Fibroblast of lung (primary cell): Measurements from ENCODE around the gene CYSTM1. TPM values are rescaled to one million over a fixed set of nuclear protein-coding genes. Genes with fewer than 3 reads are reported as not detected.

ENCODE experiments used
- DNase-seq, 2 donors: peaks; one replicate each; pipeline versions ENCODE4 v3.0.0 to v3.0.0-alpha.2; 2010; ENCODE audit warnings: low read depth in 2 of 2
- H2AFZ ChIP-seq: 2 replicates; pipeline ENCODE4 v1.5.1; 2012; ENCODE audit warnings: low read length, control low read depth, inconsistent platforms
- H3K27ac ChIP-seq: 2 replicates; pipeline ENCODE4 v1.5.1; 2011; ENCODE audit warnings: low read length, control low read depth; ENCODE audit not compliant: insufficient read depth
- H3K27me3 ChIP-seq: 2 replicates; pipeline ENCODE4 v1.5.1; 2011; ENCODE audit warnings: mild to moderate bottlenecking, low read length; ENCODE audit not compliant: control insufficient read depth, insufficient read depth
- H3K36me3 ChIP-seq: 2 replicates; pipeline ENCODE4 v1.5.1; 2011; ENCODE audit warnings: low read length; ENCODE audit not compliant: control insufficient read depth, insufficient read depth
- H3K4me1 ChIP-seq: 2 replicates; pipeline ENCODE4 v1.5.1; 2011; ENCODE audit warnings: low read length; ENCODE audit not compliant: control insufficient read depth, insufficient read depth; ENCODE audit errors: extremely low read depth
- H3K4me2 ChIP-seq: 2 replicates; pipeline ENCODE4 v1.5.1; 2011; ENCODE audit warnings: low read length, control low read depth; ENCODE audit not compliant: insufficient read depth; ENCODE audit errors: extremely low read depth
- H3K4me3 ChIP-seq, 4 experiments: fragments of 200-600 bp in 1 of 4; sonication (generic) in 1 of 4; replicated peaks in 1 of 4; 2 replicates each; pipeline ENCODE4 v1.5.1; 2011 to 2016; ENCODE audit warnings: low read length in 4 of 4, low read depth in 3 of 4, mild to moderate bottlenecking in 3 of 4, control low read depth in 2 of 4, inconsistent platforms in 1 of 4, mixed read lengths in 1 of 4; ENCODE audit not compliant: insufficient read depth in 1 of 4; ENCODE audit errors: control extremely low read depth in 1 of 4
- H3K79me2 ChIP-seq: 2 replicates; pipeline ENCODE4 v1.5.1; 2012; ENCODE audit warnings: mild to moderate bottlenecking, low read length, inconsistent platforms; ENCODE audit not compliant: control insufficient read depth, insufficient read depth
- H3K9ac ChIP-seq: 2 replicates; pipeline ENCODE4 v1.5.1; 2011; ENCODE audit warnings: mild to moderate bottlenecking, low read length, control low read depth; ENCODE audit not compliant: insufficient read depth
- H3K9me3 ChIP-seq: 2 replicates; pipeline ENCODE4 v1.5.1; 2012; ENCODE audit warnings: low read depth, low read length; ENCODE audit not compliant: control insufficient read depth, insufficient read depth
- H4K20me1 ChIP-seq: 2 replicates; pipeline ENCODE4 v1.5.1; 2011; ENCODE audit warnings: low read length; ENCODE audit not compliant: control insufficient read depth, insufficient read depth; ENCODE audit errors: extremely low read depth
- EZH2 ChIP-seq: IDR thresholded peaks from 2 replicates; pipeline ENCODE4 v1.5.1; 2012; ENCODE audit warnings: low read length, control low read depth, mild to moderate bottlenecking; ENCODE audit errors: missing control alignments
- polyA plus RNA-seq, 2 donors: library from polyadenylated mRNA; depleted of rRNA in 1 of 2; stranded (reverse) in 1 of 2; unstranded in 1 of 2; fragments of >200 nt; gene quantifications; 2 replicates each; pipeline ENCODE4 v1.2.1, GENCODE V29; 2011 to 2012; ENCODE audit warnings: missing spikeins in 1 of 2
- total RNA-seq: library from RNA; depleted of rRNA; stranded (reverse); fragments of >200 nt; gene quantifications from 2 replicates; pipeline ENCODE4 v1.2.1, GENCODE V29; 2014
- TF ChIP-seq, protein P1 (sequence below), 2 donors: IDR thresholded peaks in 1 of 2; conservative IDR thresholded peaks in 1 of 2; 1 replicate in 1 of 2; 2 replicates in 1 of 2; pipeline ENCODE4 v1.5.1; 2011 to 2012; ENCODE audit warnings: low read length in 2 of 2, control low read depth in 1 of 2, inconsistent platforms in 1 of 2, low read depth in 1 of 2, mild to moderate bottlenecking in 1 of 2

Gene CYSTM1
- total and polyA plus RNA-seq, 2 donors (not counting 1 experiment from before 2014, with no cell fraction given) = 24.3 to 35.8 TPM

DNA sequence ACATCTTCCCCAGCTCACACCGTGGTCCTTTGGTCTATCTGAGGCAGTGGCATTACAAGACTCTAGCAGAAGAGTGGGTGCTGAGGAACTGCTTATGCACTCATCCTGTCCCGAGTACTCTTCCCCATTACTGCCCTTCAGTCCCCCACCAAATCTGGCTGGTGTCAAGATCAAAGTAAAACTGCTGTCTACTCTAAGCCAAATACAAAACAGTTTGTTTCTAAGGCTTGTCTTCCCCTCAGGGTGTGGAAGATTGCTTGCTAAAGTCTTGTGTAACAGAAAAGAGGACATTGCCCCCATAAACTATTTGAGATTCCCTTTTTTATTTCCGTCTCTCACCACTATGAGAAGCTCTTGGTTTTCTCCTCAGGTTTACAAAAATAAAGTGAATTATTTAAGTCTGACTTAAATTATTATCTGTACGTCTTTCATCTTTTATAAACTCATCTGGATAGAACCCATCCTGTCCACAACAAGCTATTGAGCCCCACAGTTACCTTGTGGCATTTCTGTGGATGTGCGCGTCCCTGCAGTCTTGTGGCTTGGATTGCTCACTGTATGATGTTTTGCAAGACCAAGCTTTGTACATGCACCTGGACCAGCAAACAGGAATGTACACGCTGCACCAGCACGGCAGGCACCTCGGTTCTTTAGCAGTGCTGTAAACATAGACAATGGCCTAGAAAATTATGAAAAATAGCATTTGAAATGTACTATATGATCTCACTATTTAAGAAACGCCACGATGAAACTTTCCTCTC, 61.0 kb downstream of the CYSTM1 start:
- no peak overlapping the region for H3K9ac ChIP-seq
- H3K4me2 ChIP-seq = no peak overlapping the region
- H3K4me1 ChIP-seq = peaks cover 4% of the 10 kb centered on the region
- no peaks in the 10 kb centered on the region for H3K9me3 ChIP-seq
- H3K36me3 ChIP-seq = no peaks in the 10 kb centered on the region
- DNase-seq = no peak
- H4K20me1 ChIP-seq = no peaks in the 10 kb centered on the region
- no peak for TF ChIP-seq EZH2
- TF ChIP-seq, protein P1, sequence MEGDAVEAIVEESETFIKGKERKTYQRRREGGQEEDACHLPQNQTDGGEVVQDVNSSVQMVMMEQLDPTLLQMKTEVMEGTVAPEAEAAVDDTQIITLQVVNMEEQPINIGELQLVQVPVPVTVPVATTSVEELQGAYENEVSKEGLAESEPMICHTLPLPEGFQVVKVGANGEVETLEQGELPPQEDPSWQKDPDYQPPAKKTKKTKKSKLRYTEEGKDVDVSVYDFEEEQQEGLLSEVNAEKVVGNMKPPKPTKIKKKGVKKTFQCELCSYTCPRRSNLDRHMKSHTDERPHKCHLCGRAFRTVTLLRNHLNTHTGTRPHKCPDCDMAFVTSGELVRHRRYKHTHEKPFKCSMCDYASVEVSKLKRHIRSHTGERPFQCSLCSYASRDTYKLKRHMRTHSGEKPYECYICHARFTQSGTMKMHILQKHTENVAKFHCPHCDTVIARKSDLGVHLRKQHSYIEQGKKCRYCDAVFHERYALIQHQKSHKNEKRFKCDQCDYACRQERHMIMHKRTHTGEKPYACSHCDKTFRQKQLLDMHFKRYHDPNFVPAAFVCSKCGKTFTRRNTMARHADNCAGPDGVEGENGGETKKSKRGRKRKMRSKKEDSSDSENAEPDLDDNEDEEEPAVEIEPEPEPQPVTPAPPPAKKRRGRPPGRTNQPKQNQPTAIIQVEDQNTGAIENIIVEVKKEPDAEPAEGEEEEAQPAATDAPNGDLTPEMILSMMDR (conservative IDR thresholded peaks at IDR 0.05 in 1 of 2, IDR thresholded peaks at IDR 0.05 in 1 of 2; ENCODE audit: low read depth in 1 of 2, low read length in 2 of 2) = no peak
- no peaks in the 10 kb centered on the region for H3K27me3 ChIP-seq
- no peaks in the 10 kb centered on the region for H3K79me2 ChIP-seq
- H3K4me3 ChIP-seq = no peak overlapping the region
- no peak overlapping the region for H2AFZ ChIP-seq
- no peak overlapping the region for H3K27ac ChIP-seq

DNA sequence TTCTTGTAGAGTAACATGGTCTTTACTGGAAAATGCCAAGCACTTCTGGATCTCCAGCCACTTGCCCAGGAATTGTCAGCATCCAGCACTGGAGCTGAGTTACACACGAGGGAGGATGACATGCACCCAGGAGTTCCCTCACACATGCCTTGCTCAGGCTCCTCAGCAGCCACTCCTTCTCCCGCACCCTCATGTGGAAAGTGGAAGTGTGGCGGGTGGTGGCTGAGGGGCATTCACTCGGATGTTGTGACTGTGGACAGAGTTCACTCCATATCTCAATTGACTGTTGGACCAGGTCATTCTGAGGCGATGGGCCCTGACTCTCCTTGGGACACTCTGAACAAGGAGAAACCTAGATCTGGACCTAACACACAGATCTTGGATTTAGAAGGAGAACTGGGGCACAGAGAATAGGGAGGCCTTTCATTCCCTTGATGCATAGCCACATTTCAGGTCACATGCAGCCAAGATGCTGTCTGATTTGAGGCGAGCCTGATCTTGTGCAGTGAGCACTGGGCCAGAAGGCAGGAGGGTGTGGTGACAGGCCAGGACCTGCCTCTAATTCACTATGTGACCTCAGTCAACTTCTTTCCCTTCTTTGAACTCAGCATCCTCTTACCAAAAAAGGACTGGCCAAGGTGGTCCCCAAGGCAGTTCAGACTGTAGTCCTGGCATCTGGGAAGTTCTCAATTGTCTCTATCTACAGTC, 62.1 kb downstream of the CYSTM1 start:
- H3K79me2 ChIP-seq = no peaks in the 10 kb centered on the region
- no peak overlapping the region for H3K4me2 ChIP-seq
- no peak overlapping the region for H3K9ac ChIP-seq
- H4K20me1 ChIP-seq = no peaks in the 10 kb centered on the region
- H3K27me3 ChIP-seq = no peaks in the 10 kb centered on the region
- no peak overlapping the region for H3K4me3 ChIP-seq
- peaks cover 14% of the 10 kb centered on the region for H3K4me1 ChIP-seq
- TF ChIP-seq, protein P1 (conservative IDR thresholded peaks at IDR 0.05 in 1 of 2, IDR thresholded peaks at IDR 0.05 in 1 of 2; ENCODE audit: low read depth in 1 of 2, low read length in 2 of 2) = no peak
- no peak for TF ChIP-seq EZH2
- H3K9me3 ChIP-seq = no peaks in the 10 kb centered on the region
- no peak for DNase-seq
- H2AFZ ChIP-seq = no peak overlapping the region
- no peak overlapping the region for H3K27ac ChIP-seq
- no peaks in the 10 kb centered on the region for H3K36me3 ChIP-seq

DNA sequence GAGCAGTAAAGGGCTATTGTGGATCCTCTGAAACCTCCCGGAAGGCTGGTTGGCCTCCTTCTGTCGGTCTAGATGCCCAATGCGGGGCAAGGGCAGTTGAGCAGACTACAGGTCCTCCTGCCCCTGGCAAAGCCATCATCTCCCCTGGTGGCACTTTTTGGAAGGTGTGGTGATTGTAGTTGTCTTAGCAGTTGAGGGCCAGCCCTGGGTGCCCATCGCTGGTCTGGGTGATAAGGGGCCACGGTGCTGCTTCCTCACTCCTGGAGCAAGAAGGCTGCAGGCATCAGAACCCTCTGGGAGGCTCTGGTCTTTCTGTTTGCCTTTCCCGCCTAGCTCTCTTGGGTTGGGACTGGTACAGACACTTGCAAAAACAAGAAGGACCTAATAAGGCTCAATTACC, 63.8 kb downstream of the CYSTM1 start:
- no peaks in the 10 kb centered on the region for H4K20me1 ChIP-seq

More for the DNA sequence above, 63.8 kb downstream of the CYSTM1 start:
- no peaks in the 10 kb centered on the region for H3K27me3 ChIP-seq
- H2AFZ ChIP-seq = no peak overlapping the region
- H3K9me3 ChIP-seq = no peaks in the 10 kb centered on the region
- H3K4me2 ChIP-seq = no peak overlapping the region
- no peak overlapping the region for H3K27ac ChIP-seq
- peaks cover 15% of the 10 kb centered on the region for H3K4me1 ChIP-seq
- no peak overlapping the region for H3K4me3 ChIP-seq
- TF ChIP-seq, protein P1 (conservative IDR thresholded peaks at IDR 0.05 in 1 of 2, IDR thresholded peaks at IDR 0.05 in 1 of 2; ENCODE audit: low read depth in 1 of 2, low read length in 2 of 2) = no peak
- no peak for TF ChIP-seq EZH2
- H3K9ac ChIP-seq = no peak overlapping the region
- H3K36me3 ChIP-seq = no peaks in the 10 kb centered on the region
- no peaks in the 10 kb centered on the region for H3K79me2 ChIP-seq
- DNase-seq = no peak
